SU-DHL-6 (cell line): Measurements from ENCODE around the gene PTPRN2.

ENCODE experiments used
- H2AFZ ChIP-seq: fragments of 200-600 bp; sonication (generic); 2 replicates; pipeline ENCODE4 v1.6.1; 2014; ENCODE audit warnings: low read depth, mild to moderate bottlenecking, moderate library complexity, mixed read lengths, antibody characterized with exemption, low read length; ENCODE audit not compliant: severe bottlenecking
- H3F3A ChIP-seq: fragments of 200-600 bp; shearing (Covaris generic); 2 replicates; pipeline ENCODE4 v1.6.0; 2016; ENCODE audit warnings: antibody characterized with exemption, mild to moderate bottlenecking; ENCODE audit not compliant: insufficient read depth
- H3K27ac ChIP-seq: fragments of 200-600 bp; sonication (generic); 2 replicates; pipeline ENCODE4 v1.5.1; 2016; ENCODE audit warnings: low read depth, mild to moderate bottlenecking, low read length, moderate library complexity, mixed read lengths
- H3K27me3 ChIP-seq: fragments of 200-600 bp; sonication (generic), shearing (Covaris generic); 2 replicates; pipeline ENCODE4 v1.6.0; 2014; ENCODE audit warnings: mild to moderate bottlenecking, low read length
- H3K36me3 ChIP-seq: fragments of 200-600 bp; sonication (generic); 2 replicates; pipeline ENCODE4 v1.6.1; 2014; ENCODE audit warnings: mild to moderate bottlenecking, low read length, mixed read lengths
- H3K4me2 ChIP-seq: fragments of 300-600, 200-600 bp; shearing (Covaris generic), sonication (generic); 2 replicates; pipeline ENCODE4 v1.6.0; 2014; ENCODE audit warnings: low read length, low read depth, mild to moderate bottlenecking; ENCODE audit not compliant: poor library complexity, severe bottlenecking
- H3K4me3 ChIP-seq: fragments of 200-600 bp; sonication (generic); 2 replicates; pipeline ENCODE4 v1.5.1; 2014; ENCODE audit warnings: antibody characterized with exemption, low read length, mild to moderate bottlenecking, mixed read lengths; ENCODE audit not compliant: insufficient read depth, poor library complexity, severe bottlenecking
- H3K79me2 ChIP-seq: fragments of 200-600 bp; sonication (generic); 2 replicates; pipeline ENCODE4 v1.6.1; 2014; ENCODE audit warnings: mild to moderate bottlenecking, low read length, moderate library complexity; ENCODE audit not compliant: insufficient read depth
- H3K9ac ChIP-seq: fragments of 200-600 bp; sonication (generic); 2 replicates; pipeline ENCODE4 v1.7.0; 2014; ENCODE audit warnings: mild to moderate bottlenecking, low read length
- H3K9me2 ChIP-seq: fragments of 200-600 bp; sonication (generic); replicated peaks from 2 replicates; pipeline ENCODE4 v1.6.1; 2014; ENCODE audit warnings: low read length; ENCODE audit not compliant: insufficient read depth
- H3K9me3 ChIP-seq: fragments of 200-600 bp; sonication (generic); 2 replicates; pipeline ENCODE4 v1.6.1; 2014; ENCODE audit warnings: low read length, mixed read lengths; ENCODE audit not compliant: insufficient read depth
- H4K20me1 ChIP-seq: fragments of 200-600 bp; sonication (generic); 2 replicates; pipeline ENCODE4 v1.6.1; 2014; ENCODE audit warnings: low read depth, mild to moderate bottlenecking, antibody characterized with exemption, low read length, moderate library complexity, mixed read lengths
- EZH2phosphoT487 ChIP-seq: fragments of 200-600 bp; sonication (generic), shearing (Covaris generic); conservative IDR thresholded peaks from 2 replicates; pipeline ENCODE4 v1.6.1; 2018; ENCODE audit warnings: mild to moderate bottlenecking, antibody characterized with exemption, low read length, moderate library complexity, mixed read lengths
- TF ChIP-seq, protein P1 (sequence below): fragments of 200-600 bp; sonication (generic); IDR thresholded peaks from one replicate; pipeline ENCODE4 v1.5.1; 2017; ENCODE audit warnings: antibody characterized with exemption, mild to moderate bottlenecking, low read length, moderate library complexity; ENCODE audit not compliant: insufficient read depth, poor library complexity, severe bottlenecking

PTPRN2 gene

DNA sequence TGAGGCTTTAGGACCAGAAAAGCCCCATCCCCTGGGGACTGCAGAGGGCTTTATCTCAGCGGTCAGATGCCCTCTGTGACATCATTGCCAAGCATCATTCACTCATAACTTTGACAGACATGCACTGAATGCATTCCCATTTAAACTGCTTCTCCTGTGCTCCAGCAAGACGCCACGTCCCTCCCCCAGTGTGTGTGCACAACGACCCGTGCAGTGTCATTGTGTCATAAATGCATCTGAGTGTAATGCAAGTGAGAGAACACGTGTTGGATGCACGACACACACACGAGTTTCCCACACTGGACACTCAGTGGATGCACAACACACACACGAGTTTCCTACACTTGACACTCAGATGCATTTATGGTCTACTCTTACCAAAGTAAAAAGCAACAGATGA, 337.9 kb downstream of the PTPRN2 start:
- no peaks in the 10 kb centered on the region for H3F3A ChIP-seq
- no peak overlapping the region for H3K27ac ChIP-seq
- no peak overlapping the region for H3K9ac ChIP-seq
- peaks cover 11% of the 10 kb centered on the region for H3K9me3 ChIP-seq
- TF ChIP-seq EZH2phosphoT487 = no peak
- TF ChIP-seq, protein P1, sequence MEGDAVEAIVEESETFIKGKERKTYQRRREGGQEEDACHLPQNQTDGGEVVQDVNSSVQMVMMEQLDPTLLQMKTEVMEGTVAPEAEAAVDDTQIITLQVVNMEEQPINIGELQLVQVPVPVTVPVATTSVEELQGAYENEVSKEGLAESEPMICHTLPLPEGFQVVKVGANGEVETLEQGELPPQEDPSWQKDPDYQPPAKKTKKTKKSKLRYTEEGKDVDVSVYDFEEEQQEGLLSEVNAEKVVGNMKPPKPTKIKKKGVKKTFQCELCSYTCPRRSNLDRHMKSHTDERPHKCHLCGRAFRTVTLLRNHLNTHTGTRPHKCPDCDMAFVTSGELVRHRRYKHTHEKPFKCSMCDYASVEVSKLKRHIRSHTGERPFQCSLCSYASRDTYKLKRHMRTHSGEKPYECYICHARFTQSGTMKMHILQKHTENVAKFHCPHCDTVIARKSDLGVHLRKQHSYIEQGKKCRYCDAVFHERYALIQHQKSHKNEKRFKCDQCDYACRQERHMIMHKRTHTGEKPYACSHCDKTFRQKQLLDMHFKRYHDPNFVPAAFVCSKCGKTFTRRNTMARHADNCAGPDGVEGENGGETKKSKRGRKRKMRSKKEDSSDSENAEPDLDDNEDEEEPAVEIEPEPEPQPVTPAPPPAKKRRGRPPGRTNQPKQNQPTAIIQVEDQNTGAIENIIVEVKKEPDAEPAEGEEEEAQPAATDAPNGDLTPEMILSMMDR = no peak
- H3K9me2 ChIP-seq = no peaks in the 10 kb centered on the region
- no peaks in the 10 kb centered on the region for H3K79me2 ChIP-seq
- no peaks in the 10 kb centered on the region for H3K36me3 ChIP-seq
- no peak overlapping the region for H3K4me3 ChIP-seq
- no peak overlapping the region for H2AFZ ChIP-seq
- no peak overlapping the region for H3K4me2 ChIP-seq
- H3K27me3 ChIP-seq = no peaks in the 10 kb centered on the region
- H4K20me1 ChIP-seq = no peaks in the 10 kb centered on the region

DNA sequence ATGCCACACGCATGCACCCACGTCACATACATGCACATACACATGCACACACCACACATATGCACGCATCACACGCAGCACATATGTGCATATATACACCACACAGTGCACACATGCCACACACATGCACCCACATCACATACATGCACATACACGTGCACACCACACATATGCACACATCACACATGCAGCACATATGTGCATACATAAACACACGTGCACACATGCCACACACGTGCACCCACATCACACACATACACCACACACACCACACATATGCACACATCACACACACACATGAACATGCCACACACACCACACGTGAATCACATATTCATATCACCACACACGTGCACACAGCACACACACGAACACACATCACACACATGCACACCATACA, 338.8 kb downstream of the PTPRN2 start:
- Histone ChIP-seq H3K79me2 (no peaks in the 10 kb centered on the region), H3K27ac (no peak overlapping the region), H3K4me2 (no peak overlapping the region), H3K9me3 (peaks cover 11% of the 10 kb centered on the region), H3K9ac (no peak overlapping the region), H3K4me3 (no peak overlapping the region), H2AFZ (no peak overlapping the region), H3K36me3 (no peaks in the 10 kb centered on the region), H4K20me1 (no peaks in the 10 kb centered on the region), H3F3A (no peaks in the 10 kb centered on the region), H3K27me3 (no peaks in the 10 kb centered on the region), H3K9me2 (no peaks in the 10 kb centered on the region)
- TF ChIP-seq EZH2phosphoT487 = no peak
- TF ChIP-seq, protein P1 = no peak

DNA sequence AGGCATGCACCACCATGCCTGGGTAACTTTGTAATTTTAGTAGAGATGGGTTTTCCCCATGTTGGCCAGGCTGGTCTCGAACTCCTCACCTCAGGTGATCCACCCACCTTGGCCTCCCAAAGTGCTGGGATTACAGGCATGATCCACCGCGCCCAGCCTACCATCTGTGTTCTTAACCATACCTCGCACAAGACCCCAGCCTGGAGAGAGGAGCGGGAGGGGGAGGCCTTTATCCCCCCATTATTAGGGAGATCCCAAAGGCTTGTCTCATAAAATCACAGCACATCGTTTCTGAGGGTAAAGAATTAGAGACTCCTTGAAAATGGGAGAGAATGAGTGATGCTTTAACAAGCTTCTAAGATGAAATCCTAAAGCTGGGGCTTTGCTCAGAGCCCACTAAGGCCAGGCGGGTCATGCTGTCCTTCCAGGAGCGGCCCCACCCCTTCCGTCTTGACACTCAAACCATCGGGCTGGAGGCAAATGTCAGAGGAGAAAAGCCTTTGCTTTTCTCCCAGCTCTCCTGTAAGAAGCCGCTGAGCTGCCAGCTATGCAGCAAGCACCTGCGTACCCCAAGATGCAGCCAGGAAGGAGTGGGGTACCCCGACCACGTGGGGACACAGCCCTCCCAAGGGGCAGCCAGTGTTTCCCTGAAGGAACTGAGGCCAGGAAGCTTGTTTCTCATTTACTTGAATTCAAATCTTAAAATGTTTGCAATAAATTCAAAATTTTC, 339.7 kb downstream of the PTPRN2 start:
- Histone ChIP-seq H3K27ac (no peak overlapping the region), H3K4me2 (no peak overlapping the region), H3K79me2 (no peaks in the 10 kb centered on the region), H3K9ac (no peak overlapping the region), H3K36me3 (no peaks in the 10 kb centered on the region), H3K4me3 (no peak overlapping the region), H2AFZ (no peak overlapping the region), H3K9me2 (no peaks in the 10 kb centered on the region), H3K9me3 (peaks cover 11% of the 10 kb centered on the region), H3F3A (no peaks in the 10 kb centered on the region), H4K20me1 (no peaks in the 10 kb centered on the region), H3K27me3 (no peaks in the 10 kb centered on the region)
- TF ChIP-seq, protein P1 = no peak
- no peak for TF ChIP-seq EZH2phosphoT487
